MCF 10A (cell line): ENCODE results near the gene PHPT1. TPM values are rescaled to one million over a fixed set of nuclear protein-coding genes. Genes with fewer than 3 reads are reported as not detected.
A peak's percentile ranks its signal among the peaks of the same experiment; 100 is the strongest.
"Not testable (repeated sequence)": the region's sequence is repeated elsewhere in the genome, so short reads cannot be mapped to it uniquely, and the experiment has no call there.

Source experiments
- BruUV-seq: library from RNA; stranded (reverse); fragments of 400-500 nt; replicated peaks from 2 replicates; lab custom pipeline; 2021; lab: Mats Ljungman, UMichigan
- CTCF ChIA-PET: fragments of 300-600 bp; sonication (Branson Sonifier 250); formaldehyde crosslinking; extraction: SDS; loops from one replicate; lab custom pipeline; 2021; ENCODE audit warnings: antibody characterized with exemption, inconsistent platforms; lab: Yijun Ruan, JAX
- POLR2A ChIA-PET: fragments of 300-600, 350-650 bp; sonication (Branson Sonifier 250); formaldehyde crosslinking; extraction: SDS; loops from one replicate; lab custom pipeline; 2020; ENCODE audit warnings: antibody characterized with exemption, inconsistent platforms; lab: Yijun Ruan, JAX
- DNase-seq: peaks from one replicate; pipeline ENCODE4 v3.0.0-alpha.2; 2018; ENCODE audit not compliant: unreplicated experiment
- H3K27ac Mint-ChIP-seq: one replicate; pipeline ENCODE4 v1.8.0; 2022; ENCODE audit warnings: mild to moderate bottlenecking, low read depth, mixed read lengths; ENCODE audit not compliant: unreplicated experiment
- H3K27me3 Mint-ChIP-seq: one replicate; pipeline ENCODE4 v1.8.0; 2022; ENCODE audit warnings: mixed read lengths; ENCODE audit not compliant: insufficient read depth, unreplicated experiment
- H3K36me3 Mint-ChIP-seq: one replicate; pipeline ENCODE4 v1.8.0; 2022; ENCODE audit warnings: mild to moderate bottlenecking, moderate library complexity, mixed read lengths; ENCODE audit not compliant: insufficient read depth, unreplicated experiment
- H3K4me1 Mint-ChIP-seq: one replicate; pipeline ENCODE4 v1.8.0; 2022; ENCODE audit warnings: mixed read lengths; ENCODE audit not compliant: insufficient read depth, unreplicated experiment
- H3K4me3 Mint-ChIP-seq: one replicate; pipeline ENCODE4 v1.8.0; 2022; ENCODE audit warnings: mild to moderate bottlenecking, moderate library complexity, mixed read lengths; ENCODE audit not compliant: unreplicated experiment
- H3K9me3 Mint-ChIP-seq: one replicate; pipeline ENCODE4 v1.8.0; 2022; ENCODE audit warnings: mixed read lengths; ENCODE audit not compliant: unreplicated experiment
- CTCF ChIP-seq: fragments of 200-600 bp; IDR thresholded peaks from one replicate; pipeline ENCODE4 v1.8.0; 2022; ENCODE audit warnings: antibody characterized with exemption, mild to moderate bottlenecking; ENCODE audit not compliant: unreplicated experiment
- intact Hi-C: fragments of 100-400 bp; cut with micrococcal nuclease; formaldehyde crosslinking; loops from 2 replicates; pipeline ENCODE4 v1.14.1; 2022
- total RNA-seq: library from RNA; stranded (reverse); gene quantifications from 2 replicates; pipeline ENCODE4 v1.2.3, GENCODE V29; 2022

PHPT1 gene
- total RNA-seq, 1 experiment from 2014 or later, result 193 TPM

- Mint-ChIP-seq H3K36me3 (no peaks in the 10 kb centered on the region), H3K4me3 (no peak overlapping the region), H3K27me3 (no peaks in the 10 kb centered on the region), H3K9me3 (no peaks in the 10 kb centered on the region), H3K27ac (no peak overlapping the region), H3K4me1 (no peaks in the 10 kb centered on the region)
- no TSS peak for BruUV-seq
- TF ChIP-seq CTCF, result no peak
- intact Hi-C loops, result no loop called here
- CTCF ChIA-PET, result interaction anchor here (0.6 to 0.7 kb wide), 3 partner anchors 67 to 116 kb away, joined by 3 to 4 read pairs (median 3); no protein-coding TSS in a partner anchor
- DNase-seq, result no peak
- POLR2A ChIA-PET, result no interaction called here
Measured at GRCh38 chr9:136876476-136876875, 27.3 kb downstream of the PHPT1 start.

GRCh38 chr9:136880651-136881050 lies 31.4 kb downstream of the PHPT1 start:
- Mint-ChIP-seq H3K27ac (no peak overlapping the region), H3K9me3 (no peaks in the 10 kb centered on the region), H3K4me3 (no peak overlapping the region), H3K36me3 (no peaks in the 10 kb centered on the region), H3K4me1 (no peaks in the 10 kb centered on the region), H3K27me3 (no peaks in the 10 kb centered on the region)
- no peak for TF ChIP-seq CTCF
- intact Hi-C loops, result no loop called here
- DNase-seq, result no peak
- POLR2A ChIA-PET, result interaction anchor here (1.3 to 3.7 kb wide), 3 partner anchors 9 to 32 kb away, joined by 3 to 19 read pairs (median 4); no protein-coding TSS in a partner anchor
- BruUV-seq, result no TSS peak
- CTCF ChIA-PET, result interaction anchor here (0.7 kb wide), 1 partner anchor 155 kb away, joined by 5 read pairs; no protein-coding TSS in a partner anchor

- no peaks in the 10 kb centered on the region for H3K4me1 Mint-ChIP-seq
- no TSS peak for BruUV-seq
- H3K9me3 Mint-ChIP-seq, result no peaks in the 10 kb centered on the region
- no peak for DNase-seq
- H3K27me3 Mint-ChIP-seq, result no peaks in the 10 kb centered on the region
- CTCF ChIA-PET, result interaction anchor here (0.6 to 1.3 kb wide), 7 partner anchors 36 to 484 kb away, joined by 3 to 5 read pairs (median 4); no protein-coding TSS in a partner anchor
- POLR2A ChIA-PET, result interaction anchor here (0.6 to 3.7 kb wide), 10 partner anchors 9 to 80 kb away, joined by 3 to 19 read pairs (median 4); partner anchors contain the start of genes EDF1 and RABL6
- no peak overlapping the region for H3K27ac Mint-ChIP-seq
- intact Hi-C loops, result no loop called here
- no peaks in the 10 kb centered on the region for H3K36me3 Mint-ChIP-seq
- peak overlapping the region; percentile 28 for H3K4me3 Mint-ChIP-seq
- TF ChIP-seq CTCF, result no peak
Measured at GRCh38 chr9:136881691-136882108, 32.5 kb downstream of the PHPT1 start.

GRCh38 chr9:136882109-136882946 lies 33.1 kb downstream of the PHPT1 start:
- Mint-ChIP-seq H3K9me3 (no peaks in the 10 kb centered on the region), H3K4me3 (peak overlapping the region; percentile 62), H3K27me3 (no peaks in the 10 kb centered on the region), H3K36me3 (peaks cover 5% of the 10 kb centered on the region), H3K27ac (peak overlapping the region; percentile 66), H3K4me1 (peaks cover 4% of the 10 kb centered on the region)
- ChIA-PET POLR2A (interaction anchor here (0.8 to 3.7 kb wide), 11 partner anchors 11 to 92 kb away, joined by 3 to 19 read pairs (median 4); partner anchors contain the start of genes EDF1, FBXW5 and RABL6), CTCF (interaction anchor here (0.6 to 1.3 kb wide), 5 partner anchors 36 to 484 kb away, joined by 3 to 4 read pairs (median 4); no protein-coding TSS in a partner anchor)
- no peak for TF ChIP-seq CTCF
- intact Hi-C loops, result no loop called here
- no TSS peak for BruUV-seq
- DNase-seq, result peak; percentile 96

- H3K27me3 Mint-ChIP-seq, intact Hi-C loops, H3K36me3 Mint-ChIP-seq, BruUV-seq, H3K9me3 Mint-ChIP-seq, DNase-seq, H3K4me1 Mint-ChIP-seq: not testable (repeated sequence)
- POLR2A ChIA-PET, result interaction anchor here (0.8 to 3.7 kb wide), 7 partner anchors 15 to 92 kb away, joined by 3 to 19 read pairs (median 5); partner anchors contain the start of gene FBXW5
- CTCF ChIA-PET, result interaction anchor here (1.3 to 2.0 kb wide), 2 partner anchors 41 to 147 kb away, joined by 4 to 7 read pairs; partner anchors contain the start of gene AJM1
- H3K27ac Mint-ChIP-seq, result peak overlapping the region; percentile 66
- H3K4me3 Mint-ChIP-seq, result peak overlapping the region; percentile 62
Measured at GRCh38 chr9:136882947-136883283, 33.7 kb downstream of the PHPT1 start.
